Stimulated activated CD4-positive, alpha-beta T cell treated with anti-CD3 and anti-CD28 coated beads, Interleukin-2, amount 100 ng/mL, for 4 hours (primary cell): ENCODE measurements around the gene TLR8.
"Not testable (repeated sequence)": the region's sequence is repeated elsewhere in the genome, so short reads cannot be mapped to it uniquely, and the experiment has no call there.

ENCODE experiments used
- DNase-seq: peaks from one replicate; pipeline ENCODE4 v3.0.0-alpha.2; 2020; ENCODE audit warnings: low read depth

TLR8 gene

DNA sequence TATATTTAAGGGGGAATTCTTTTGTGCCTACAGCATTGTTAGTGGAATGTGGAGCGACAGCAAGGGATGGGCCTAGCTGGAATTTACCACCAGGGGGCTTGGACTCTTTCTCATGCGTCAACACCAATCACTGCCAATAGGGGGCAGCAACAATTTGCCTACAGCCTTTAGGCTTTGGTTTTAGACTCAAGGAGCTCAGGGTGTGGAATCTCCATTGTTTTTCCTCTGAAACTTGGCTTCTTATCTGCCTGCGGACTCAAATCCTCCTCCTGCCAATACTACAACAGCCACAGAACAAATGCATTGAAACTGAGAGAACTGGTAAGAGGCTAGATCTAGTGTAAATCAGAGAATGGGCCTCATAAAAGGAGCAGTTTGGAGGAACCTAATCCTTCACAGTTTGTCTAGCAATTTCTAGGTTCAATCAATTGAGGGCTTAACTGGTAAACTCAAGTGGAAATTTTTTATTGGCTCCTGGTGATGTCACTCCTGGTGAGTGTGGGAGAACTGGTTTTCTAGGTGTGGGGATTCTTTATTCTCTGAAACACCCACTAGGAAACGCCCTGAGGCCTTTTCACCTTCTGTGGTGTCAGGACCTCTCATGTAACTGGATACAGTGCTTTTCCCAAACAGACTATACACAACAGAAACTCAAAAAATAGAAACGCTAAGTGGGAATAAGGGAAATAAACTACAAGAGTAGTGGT, 40.6 kb downstream of the TLR8 start:
- peak; percentile 58 for DNase-seq

DNA sequence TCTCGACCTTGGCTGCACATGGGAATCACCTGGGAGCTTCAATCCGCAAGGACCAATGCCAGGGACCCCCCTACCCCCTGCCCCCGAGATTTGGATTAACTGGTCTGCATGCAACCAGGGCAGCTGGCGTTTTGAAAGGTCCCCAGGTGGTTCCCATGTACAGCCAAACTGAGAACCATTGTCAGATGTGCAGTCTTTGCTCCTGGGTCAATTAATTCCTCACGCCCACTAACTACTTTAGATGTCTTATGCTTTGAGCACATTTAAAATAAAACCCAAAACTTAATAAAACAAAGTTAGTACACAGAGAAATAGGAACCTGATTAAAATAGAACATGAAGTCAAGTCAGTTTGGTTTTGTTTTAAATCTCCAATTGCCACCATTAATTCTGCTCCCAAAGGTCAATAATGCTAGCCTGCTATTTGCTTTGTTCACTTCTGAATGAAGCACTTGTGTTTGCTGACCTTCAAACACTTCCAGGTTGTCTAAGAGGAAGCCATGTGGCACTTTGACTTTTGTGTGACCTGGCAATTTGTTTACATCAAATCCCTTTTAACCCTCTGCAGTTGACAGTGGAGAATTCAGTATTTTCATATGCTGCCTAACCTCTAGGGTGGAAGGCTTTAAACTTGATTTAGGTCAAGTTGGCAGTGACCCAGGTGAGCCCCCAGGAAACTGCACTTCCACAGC, 41.3 kb downstream of the TLR8 start:
- no peak for DNase-seq

- DNase-seq = no peak
Measured at GRCh38 chrX:12948495-12948894, 42.1 kb downstream of the TLR8 start.

GRCh38 chrX:12949205-12949926, 42.9 kb downstream of the TLR8 start:
- no peak for DNase-seq

DNA sequence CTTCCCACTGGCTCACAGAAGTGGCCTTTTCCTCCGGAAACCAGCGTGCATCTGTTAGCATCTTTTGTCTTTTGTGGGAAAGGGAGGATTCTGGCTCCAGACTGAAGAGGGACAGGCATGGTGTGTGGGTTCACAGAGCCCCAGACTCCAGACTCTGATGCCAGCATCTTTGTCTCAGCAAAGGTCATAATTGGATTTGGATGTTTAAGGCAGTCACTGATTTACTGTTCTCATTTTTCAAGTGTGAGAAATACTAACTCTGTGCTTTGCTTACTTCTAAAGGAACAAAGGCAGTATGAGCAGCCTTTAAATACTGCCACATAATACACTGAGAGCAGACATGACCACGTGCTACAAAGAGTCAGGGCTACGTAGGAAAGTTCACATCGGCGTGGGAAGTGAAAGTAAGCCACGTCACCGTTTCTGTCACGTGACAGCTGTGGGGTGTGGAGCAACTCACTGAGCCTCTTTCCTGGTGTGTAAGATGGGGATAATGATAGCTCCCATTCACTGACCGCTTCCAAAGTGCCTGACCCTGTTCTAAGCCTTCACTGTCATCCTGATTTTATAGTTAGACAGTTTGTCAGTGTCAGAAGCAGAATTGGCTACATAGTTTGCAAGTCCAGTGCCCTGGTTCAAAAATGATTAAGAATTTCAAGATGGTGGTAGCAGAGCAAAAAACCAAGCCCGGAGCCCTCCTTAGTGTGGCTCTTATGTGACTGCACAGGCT, 43.7 kb downstream of the TLR8 start:
- peak; percentile 75 for DNase-seq

DNA sequence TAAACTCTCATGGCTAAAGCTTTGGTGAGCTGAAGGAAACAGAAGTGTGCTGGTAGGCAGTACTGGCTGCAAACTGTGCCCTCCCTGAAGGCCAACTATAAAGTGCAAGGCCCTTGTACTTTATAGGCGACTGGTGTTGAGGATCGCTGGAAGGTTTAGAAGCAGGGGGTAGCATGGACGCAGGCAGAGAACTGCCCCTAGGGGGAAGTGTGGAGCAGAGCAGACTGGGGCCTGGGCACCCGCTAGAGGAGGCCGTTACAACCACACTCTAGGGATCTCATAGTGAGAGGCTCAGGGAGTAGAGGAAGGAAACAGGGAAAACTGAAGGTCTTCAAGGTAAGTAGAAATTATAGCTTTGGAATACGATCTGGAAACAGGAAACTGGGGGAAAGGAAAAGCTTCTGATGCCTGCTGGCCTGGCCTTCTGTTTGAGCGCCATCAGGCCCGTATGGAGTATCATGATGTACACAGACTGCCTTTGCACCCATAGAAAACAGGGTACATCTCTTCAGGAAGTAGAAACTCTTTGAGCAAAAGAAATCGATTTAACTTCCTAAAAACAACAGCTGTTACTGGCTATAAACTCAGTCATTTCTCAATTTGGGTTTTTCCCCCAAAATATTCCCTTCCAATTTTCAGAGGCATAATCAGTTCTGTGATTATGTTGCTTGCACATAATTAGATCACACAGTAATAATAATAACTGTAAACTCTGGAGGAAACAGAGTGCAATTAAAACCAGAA, 44.6 kb downstream of the TLR8 start:
- DNase-seq = no peak

- no peak for DNase-seq
Measured at GRCh38 chrX:12951595-12951975, 45.2 kb downstream of the TLR8 start.

DNA sequence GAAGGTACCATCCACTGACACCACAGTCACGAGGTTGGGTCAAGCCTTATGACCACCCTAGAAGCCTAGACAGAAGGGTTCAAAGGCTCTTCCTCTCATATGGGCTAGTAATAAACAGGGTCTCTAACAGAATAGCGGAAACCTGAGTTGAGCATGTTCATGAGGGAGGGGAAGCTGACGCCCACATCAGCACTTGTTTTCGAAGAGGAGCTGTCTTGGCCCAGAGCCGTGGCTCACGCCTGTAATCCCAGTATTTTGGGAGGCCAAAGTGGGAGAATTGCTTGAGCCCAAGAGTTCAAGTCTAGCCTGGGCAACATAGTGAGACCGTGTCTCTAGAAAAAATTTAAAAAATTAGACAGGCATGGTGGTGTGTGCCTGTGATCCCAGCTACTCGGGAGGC, 47.0 kb downstream of the TLR8 start:
- no peak for DNase-seq

GRCh38 chrX:12954376-12954775, 48.0 kb downstream of the TLR8 start:
- no peak for DNase-seq

GRCh38 chrX:12954981-12955380, 48.6 kb downstream of the TLR8 start:
- DNase-seq = no peak

- no peak for DNase-seq
Measured at GRCh38 chrX:12955882-12956703, 49.7 kb downstream of the TLR8 start.

DNA sequence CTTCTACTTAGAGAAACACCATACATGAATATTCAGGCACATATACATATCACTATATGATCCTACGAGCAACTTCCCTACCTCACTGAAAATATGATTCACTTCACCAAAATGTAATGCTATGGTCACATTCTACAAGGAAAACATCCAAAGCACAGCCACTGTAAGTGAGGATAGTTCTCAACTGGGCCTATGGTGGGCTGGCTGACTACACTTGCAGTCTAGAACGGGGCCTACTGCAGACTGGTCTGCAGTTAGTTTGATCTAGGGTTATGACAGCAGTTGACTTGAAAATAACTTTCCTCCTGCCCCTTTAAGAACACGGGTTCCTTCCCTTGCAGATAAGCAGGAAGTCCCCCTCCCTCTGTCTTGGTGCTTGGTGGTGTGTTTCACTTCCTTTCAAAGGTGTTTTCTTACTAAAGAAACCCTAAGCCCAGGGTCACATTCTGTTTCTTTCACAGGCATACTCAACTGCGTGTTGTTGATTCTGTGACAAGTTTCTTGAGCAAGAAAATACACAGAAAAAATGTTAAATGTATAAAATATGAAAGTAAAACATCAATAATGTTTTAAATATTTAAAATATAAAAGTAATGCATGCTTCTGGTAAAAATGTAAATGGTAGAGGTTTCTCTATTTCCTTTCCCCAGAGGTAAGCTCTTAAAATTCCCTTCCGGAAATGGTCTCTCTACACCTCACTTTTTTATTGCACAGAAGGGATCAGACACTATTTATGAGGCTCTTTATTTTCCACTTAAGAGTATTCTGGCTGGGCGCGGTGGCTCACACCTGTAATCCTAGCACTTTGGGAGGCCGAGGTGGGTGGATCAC, 50.5 kb downstream of the TLR8 start:
- no peak for DNase-seq

DNA sequence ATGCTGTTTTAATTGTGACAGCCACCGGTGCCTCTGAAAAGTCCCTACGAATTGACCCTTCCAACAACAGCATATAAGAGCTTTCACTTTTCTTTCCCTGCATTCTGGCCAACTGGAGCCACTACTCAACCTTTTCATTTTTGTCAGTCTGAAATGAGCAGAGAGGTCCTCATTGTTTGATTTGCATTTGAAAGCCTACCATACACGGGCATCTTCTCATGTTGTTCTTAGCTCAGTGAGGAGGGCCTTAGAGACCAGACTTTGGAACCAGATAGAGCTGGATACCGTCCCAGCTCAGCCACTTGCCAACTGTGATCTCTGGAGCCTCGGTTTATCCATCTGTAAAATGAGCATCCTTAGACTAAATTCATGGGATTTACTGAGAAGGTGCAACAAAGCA, 51.6 kb downstream of the TLR8 start:
- no peak for DNase-seq

- no peak for DNase-seq
Measured at GRCh38 chrX:12958461-12958860, 52.0 kb downstream of the TLR8 start.

GRCh38 chrX:12961196-12961718, 54.8 kb downstream of the TLR8 start:
- no peak for DNase-seq

- no peak for DNase-seq
Measured at GRCh38 chrX:12962041-12962504, 55.7 kb downstream of the TLR8 start.

- not testable (repeated sequence) for DNase-seq
Measured at GRCh38 chrX:12963210-12963850, 56.9 kb downstream of the TLR8 start.

DNA sequence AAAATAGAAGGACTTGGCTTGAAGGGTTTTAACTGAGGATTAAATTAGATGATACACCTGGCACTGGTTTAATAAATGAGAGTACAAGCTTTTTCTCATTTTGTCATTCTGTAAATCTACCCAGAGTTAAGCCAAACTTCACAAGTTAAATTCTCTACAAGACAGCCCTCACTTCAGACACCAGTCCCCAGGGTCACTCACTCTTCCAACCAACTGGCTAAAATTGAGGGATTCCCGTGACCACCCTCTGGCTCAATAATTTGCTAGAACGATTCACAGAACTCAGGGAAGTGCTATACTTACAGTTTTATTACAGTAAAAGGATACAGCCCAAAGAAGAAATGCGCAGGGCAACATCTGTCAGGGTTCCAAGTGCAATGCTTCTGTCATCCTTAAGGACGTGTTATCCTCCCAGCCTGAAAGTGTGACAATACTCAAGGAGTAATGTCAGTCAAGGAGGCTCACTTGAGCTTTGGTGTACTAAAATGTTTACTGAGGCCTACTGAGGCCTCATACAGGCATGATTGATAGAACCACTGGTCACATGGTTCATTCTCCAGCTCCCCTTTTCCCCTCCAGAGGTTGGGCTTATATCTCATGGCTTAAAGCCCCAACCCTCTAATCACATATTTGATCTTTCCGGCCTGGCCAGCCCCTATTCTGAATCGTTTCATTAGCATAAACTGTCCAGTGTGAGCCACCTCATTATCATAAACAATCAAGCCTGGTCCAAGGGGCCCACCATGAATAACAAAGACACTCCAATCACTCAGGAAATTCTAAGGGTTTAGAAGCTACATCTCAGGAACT, 58.9 kb downstream of the TLR8 start:
- DNase-seq = no peak
